ENCODE results near the gene CLSTN2. TPM values are rescaled to one million over a fixed set of nuclear protein-coding genes. Genes with fewer than 3 reads are reported as not detected.

CLSTN2 gene
- total RNA-seq, 4 donors from 2014 or later, result 3.7 to 9.5 (median 7.4) TPM

DNA sequence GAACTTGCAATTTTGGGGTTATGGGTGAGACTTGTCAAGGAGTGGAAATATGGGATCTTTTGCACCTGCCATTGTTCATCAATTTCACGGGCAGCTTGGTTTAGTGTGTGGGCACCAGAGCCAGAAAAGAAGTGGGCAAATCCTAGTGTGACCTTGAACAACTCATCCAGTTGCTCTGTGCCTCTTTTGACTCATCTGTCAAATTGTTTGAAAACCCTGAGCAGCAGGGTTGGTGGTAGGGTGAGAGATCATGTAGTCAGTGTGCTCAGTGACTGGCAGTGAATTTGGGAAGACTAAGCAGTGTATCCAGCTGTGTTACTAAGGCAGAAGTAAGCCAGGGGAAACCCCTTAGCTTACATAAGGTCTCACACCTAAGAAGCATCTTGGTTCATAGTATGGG lies 449.9 kb downstream of the CLSTN2 start:
- TF ChIP-seq EP300 (IDR thresholded peaks at IDR 0.05) (no peak), POLR2AphosphoS5 (IDR thresholded peaks at IDR 0.05) (no peak), POLR2A (IDR thresholded peaks at IDR 0.05; ENCODE audit: low read depth) (no peak)
- TF ChIP-seq, protein P1, sequence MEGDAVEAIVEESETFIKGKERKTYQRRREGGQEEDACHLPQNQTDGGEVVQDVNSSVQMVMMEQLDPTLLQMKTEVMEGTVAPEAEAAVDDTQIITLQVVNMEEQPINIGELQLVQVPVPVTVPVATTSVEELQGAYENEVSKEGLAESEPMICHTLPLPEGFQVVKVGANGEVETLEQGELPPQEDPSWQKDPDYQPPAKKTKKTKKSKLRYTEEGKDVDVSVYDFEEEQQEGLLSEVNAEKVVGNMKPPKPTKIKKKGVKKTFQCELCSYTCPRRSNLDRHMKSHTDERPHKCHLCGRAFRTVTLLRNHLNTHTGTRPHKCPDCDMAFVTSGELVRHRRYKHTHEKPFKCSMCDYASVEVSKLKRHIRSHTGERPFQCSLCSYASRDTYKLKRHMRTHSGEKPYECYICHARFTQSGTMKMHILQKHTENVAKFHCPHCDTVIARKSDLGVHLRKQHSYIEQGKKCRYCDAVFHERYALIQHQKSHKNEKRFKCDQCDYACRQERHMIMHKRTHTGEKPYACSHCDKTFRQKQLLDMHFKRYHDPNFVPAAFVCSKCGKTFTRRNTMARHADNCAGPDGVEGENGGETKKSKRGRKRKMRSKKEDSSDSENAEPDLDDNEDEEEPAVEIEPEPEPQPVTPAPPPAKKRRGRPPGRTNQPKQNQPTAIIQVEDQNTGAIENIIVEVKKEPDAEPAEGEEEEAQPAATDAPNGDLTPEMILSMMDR (IDR thresholded peaks at IDR 0.05), result no peak
- Histone ChIP-seq H3K9me3 (no peaks in the 10 kb centered on the region), H3K4me1 (peaks cover 0 to 6% (median 3%) of the 10 kb centered on the region in 4 donors), H3K4me3 (no peak overlapping the region), H3K27ac (replicated peaks in 1 of 4) (no peak overlapping the region), H3K36me3 (no peaks in the 10 kb centered on the region), H3K27me3 (no peaks in the 10 kb centered on the region)
- peak; percentile 26 for DNase-seq (ENCODE audit: extremely low spot score)
- 81% methylated on average over 1 of the region's 1 CpG for WGBS
- intact Hi-C loops (cut with DNase I), result no loop called here

GRCh38 chr3:140386357-140387100 lies 451.5 kb downstream of the CLSTN2 start:
- Histone ChIP-seq H3K4me3 (no peak overlapping the region), H3K9me3 (no peaks in the 10 kb centered on the region), H3K36me3 (no peaks in the 10 kb centered on the region), H3K27me3 (no peaks in the 10 kb centered on the region), H3K27ac (replicated peaks in 1 of 4) (no peak overlapping the region), H3K4me1 (peaks cover 0 to 6% (median 3%) of the 10 kb centered on the region in 4 donors)
- DNase-seq (ENCODE audit: extremely low spot score), result peak; percentile 79
- intact Hi-C loops (cut with DNase I), result no loop called here
- WGBS, result 75% methylated on average over 4 of the region's 6 CpGs
- TF ChIP-seq POLR2A (IDR thresholded peaks at IDR 0.05; ENCODE audit: low read depth) (no peak), POLR2AphosphoS5 (IDR thresholded peaks at IDR 0.05) (no peak), EP300 (IDR thresholded peaks at IDR 0.05) (no peak)
- TF ChIP-seq, protein P1 (IDR thresholded peaks at IDR 0.05), result no peak

DNA sequence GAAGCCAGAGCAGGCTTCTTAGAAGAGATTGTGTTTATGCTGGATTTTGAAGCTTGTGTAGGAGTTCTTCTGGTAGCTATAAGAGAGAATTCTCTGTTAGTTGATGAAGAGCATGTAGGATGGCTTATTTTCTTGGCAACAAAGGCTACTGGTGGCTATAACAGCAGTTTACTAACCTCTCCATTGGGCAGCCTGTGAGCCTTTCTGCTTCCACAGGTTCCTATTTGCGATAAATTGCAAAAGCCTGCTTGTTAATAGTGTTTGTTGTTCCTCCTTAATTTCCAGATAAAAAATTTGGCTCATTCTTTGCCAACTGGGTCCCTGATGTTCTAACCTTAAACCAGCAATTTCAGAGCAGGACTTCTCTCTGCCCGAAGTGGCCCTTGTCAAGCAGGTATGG lies 452.3 kb downstream of the CLSTN2 start:
- no peak overlapping the region for H3K27ac ChIP-seq (replicated peaks in 1 of 4)
- WGBS, result 94% methylated on average over 2 of the region's 2 CpGs
- H3K4me1 ChIP-seq, result peaks cover 0 to 6% (median 3%) of the 10 kb centered on the region in 4 donors
- H3K27me3 ChIP-seq, result no peaks in the 10 kb centered on the region
- H3K4me3 ChIP-seq, result no peak overlapping the region
- H3K36me3 ChIP-seq, result no peaks in the 10 kb centered on the region
- TF ChIP-seq EP300 (IDR thresholded peaks at IDR 0.05) (no peak), POLR2AphosphoS5 (IDR thresholded peaks at IDR 0.05) (no peak), POLR2A (IDR thresholded peaks at IDR 0.05; ENCODE audit: low read depth) (no peak)
- TF ChIP-seq, protein P1 (IDR thresholded peaks at IDR 0.05), result no peak
- no peaks in the 10 kb centered on the region for H3K9me3 ChIP-seq
- peak; percentile 34 for DNase-seq (ENCODE audit: extremely low spot score)
- intact Hi-C loops (cut with DNase I), result no loop called here

GRCh38 chr3:140388202-140388922 lies 453.4 kb downstream of the CLSTN2 start:
- no peak overlapping the region for H3K27ac ChIP-seq (replicated peaks in 1 of 4)
- TF ChIP-seq, protein P1 (IDR thresholded peaks at IDR 0.05), result no peak
- no peak for TF ChIP-seq POLR2A (IDR thresholded peaks at IDR 0.05; ENCODE audit: low read depth)
- no peak for TF ChIP-seq POLR2AphosphoS5 (IDR thresholded peaks at IDR 0.05)
- no peak for TF ChIP-seq EP300 (IDR thresholded peaks at IDR 0.05)
- no peaks in the 10 kb centered on the region for H3K27me3 ChIP-seq
- peaks cover 0 to 6% (median 3%) of the 10 kb centered on the region in 4 donors for H3K4me1 ChIP-seq
- intact Hi-C loops (cut with DNase I), result no loop called here
- peak; percentile 42 for DNase-seq (ENCODE audit: extremely low spot score)
- no peaks in the 10 kb centered on the region for H3K9me3 ChIP-seq
- WGBS, result 88% methylated on average over 2 of the region's 2 CpGs
- no peaks in the 10 kb centered on the region for H3K36me3 ChIP-seq
- H3K4me3 ChIP-seq, result no peak overlapping the region

All from esophagus muscularis mucosa (tissue), 4 donors.